B cell (primary cell): ENCODE data around the gene MRPL28. TPM values are rescaled to one million over a fixed set of nuclear protein-coding genes. Genes with fewer than 3 reads are reported as not detected.

Experiments used
- ATAC-seq: fragments of 200-7000 bp; cut with Tn5 transposase; one replicate; pipeline ENCODE4 v1.10.0; 2021; ENCODE audit warnings: low read depth, mild to moderate bottlenecking, moderate number of reproducible peaks, moderate library complexity
- CTCF ChIA-PET: fragments of 350-600 bp; sonication (Branson Sonifier 250); formaldehyde crosslinking; loops from one replicate; lab custom pipeline; 2021; ENCODE audit warnings: antibody characterized with exemption, inconsistent platforms; lab: Charles Lee
- POLR2A ChIA-PET: fragments of 350-600 bp; sonication (Branson Sonifier 250); formaldehyde crosslinking; loops from one replicate; lab custom pipeline; 2021; ENCODE audit warnings: antibody characterized with exemption; lab: Charles Lee
- DNase-seq: peaks from one replicate; pipeline ENCODE4 v3.0.0; 2013
- H2AFZ ChIP-seq: 2 replicates; pipeline ENCODE4 v1.6.1; 2012; ENCODE audit warnings: mild to moderate bottlenecking, low read depth, low read length; ENCODE audit not compliant: insufficient read depth, poor library complexity, severe bottlenecking
- H3K27ac ChIP-seq, 2 donors: 1 replicate in 1 of 2; 2 replicates in 1 of 2; pipeline ENCODE4 v1.5.1; 2012 to 2013; ENCODE audit warnings: low read length in 2 of 2, mild to moderate bottlenecking in 2 of 2, moderate library complexity in 1 of 2
- H3K27me3 ChIP-seq, 4 experiments: fragments of 200-600 bp in 1 of 4; sonication (generic) in 1 of 4; replicated peaks in 1 of 4; 1 replicate in 2 of 4; 2 replicates in 2 of 4; pipeline versions ENCODE4 v1.6.1 to v1.7.0; 2013 to 2016; ENCODE audit warnings: low read length in 3 of 4, mild to moderate bottlenecking in 2 of 4, mixed read lengths in 1 of 4, moderate library complexity in 1 of 4; ENCODE audit not compliant: insufficient read depth in 4 of 4, control insufficient read depth in 3 of 4; ENCODE audit errors: control extremely low read depth in 1 of 4
- H3K36me3 ChIP-seq, 2 experiments: replicated peaks in 1 of 2; 1 replicate in 1 of 2; 2 replicates in 1 of 2; pipeline versions ENCODE4 v1.6.1 to v1.7.1; 2013; ENCODE audit warnings: low read length in 1 of 2; ENCODE audit not compliant: insufficient read depth in 2 of 2, control insufficient read depth in 1 of 2; ENCODE audit errors: control extremely low read depth in 1 of 2, extremely low read depth in 1 of 2
- H3K4me1 ChIP-seq, 2 donors: fragments of 200-600 bp in 1 of 2; sonication (generic) in 1 of 2; 1 replicate in 1 of 2; 2 replicates in 1 of 2; pipeline versions ENCODE4 v1.5.1 to v1.6.1; 2013 to 2017; ENCODE audit warnings: low read length in 2 of 2; ENCODE audit not compliant: control insufficient read depth in 2 of 2, insufficient read depth in 2 of 2
- H3K4me2 ChIP-seq: replicated peaks from 2 replicates; pipeline ENCODE3; 2012; ENCODE audit warnings: mild to moderate bottlenecking, low read depth, low read length; ENCODE audit not compliant: poor library complexity, severe bottlenecking
- H3K4me3 ChIP-seq, 5 experiments: fragments of 200-600 bp in 1 of 5; sonication (generic) in 1 of 5; 1 replicate in 3 of 5; 2 replicates in 2 of 5; pipeline versions ENCODE4 v1.5.1 to v1.7.0; 2011 to 2016; ENCODE audit warnings: low read length in 4 of 5, mild to moderate bottlenecking in 4 of 5, low read depth in 2 of 5, control low read depth in 1 of 5, moderate library complexity in 1 of 5; ENCODE audit not compliant: insufficient read depth in 1 of 5; ENCODE audit errors: control extremely low read depth in 1 of 5, extremely low read depth in 1 of 5
- H3K79me2 ChIP-seq: fragments of 200-600 bp; sonication (generic); one replicate; pipeline ENCODE4 v1.6.0; 2016; ENCODE audit warnings: low read length; ENCODE audit not compliant: control insufficient read depth, insufficient read depth
- H3K9ac ChIP-seq: fragments of 200-600 bp; sonication (generic); 2 replicates; pipeline ENCODE4 v1.6.1; 2017; ENCODE audit warnings: mild to moderate bottlenecking, low read length, moderate library complexity
- H3K9me3 ChIP-seq, 3 donors: one replicate each; pipeline versions ENCODE4 v1.6.1 to v1.7.1; 2013; ENCODE audit warnings: low read length in 2 of 3; ENCODE audit not compliant: control insufficient read depth in 2 of 3, insufficient read depth in 1 of 3; ENCODE audit errors: control extremely low read depth in 1 of 3
- H4K20me1 ChIP-seq: 2 replicates; pipeline ENCODE4 v1.6.0; 2012; ENCODE audit warnings: mild to moderate bottlenecking, low read length; ENCODE audit not compliant: insufficient read depth, control insufficient read depth, poor library complexity, severe bottlenecking
- H3K27ac Mint-ChIP-seq: one replicate; pipeline ENCODE4 v1.8.0; 2021; ENCODE audit warnings: mixed read lengths
- H3K27me3 Mint-ChIP-seq: one replicate; pipeline ENCODE4 v1.8.0; 2021; ENCODE audit warnings: mixed read lengths
- H3K4me1 Mint-ChIP-seq: one replicate; pipeline ENCODE4 v1.8.0; 2021; ENCODE audit warnings: mixed read lengths
- H3K4me3 Mint-ChIP-seq: one replicate; pipeline ENCODE4 v1.8.0; 2021; ENCODE audit warnings: mixed read lengths
- H3K9me3 Mint-ChIP-seq: one replicate; pipeline ENCODE4 v1.8.0; 2022; ENCODE audit warnings: mixed read lengths; ENCODE audit not compliant: insufficient read depth
- EZH2 ChIP-seq: IDR thresholded peaks from 2 replicates; pipeline ENCODE4 v1.6.1; 2012; ENCODE audit warnings: borderline replicate concordance, low read depth, mild to moderate bottlenecking, moderate library complexity, low read length; ENCODE audit not compliant: insufficient read depth, poor library complexity, severe bottlenecking
- WGBS: methylation state at CpG from one replicate; pipeline ENCODE4 v1.1.5; 2013; ENCODE audit warnings: missing lambda C conversion rate; ENCODE audit not compliant: insufficient coverage; 5-methylcytosine and 5-hydroxymethylcytosine counted together
- intact Hi-C: fragments of 100-400 bp; cut with micrococcal nuclease; formaldehyde crosslinking; loops from one replicate; pipeline ENCODE4 v1.10.0; 2022
- polyA plus RNA-seq: library from polyadenylated mRNA; depleted of rRNA; stranded (reverse); fragments of >200 nt; gene quantifications from 2 replicates; pipeline ENCODE4 v1.2.3, GENCODE V29; 2012
- total RNA-seq, 2 donors: library from RNA; stranded (reverse); fragments of 120-200 nt in 1 of 2; gene quantifications; 1 replicate in 1 of 2; 2 replicates in 1 of 2; pipeline versions ENCODE4 v1.2.3 to v1.2.4, GENCODE V29; 2013 to 2022
- TF ChIP-seq, protein P1 (sequence below): fragments of 200-600 bp; IDR thresholded peaks from one replicate; pipeline ENCODE4 v1.8.0; 2022; ENCODE audit warnings: antibody characterized with exemption, mild to moderate bottlenecking

The MRPL28 gene
- total and polyA plus RNA-seq, 2 donors (not counting 1 experiment from before 2014, with no cell fraction given): 44.3 to 67.7 TPM

DNA sequence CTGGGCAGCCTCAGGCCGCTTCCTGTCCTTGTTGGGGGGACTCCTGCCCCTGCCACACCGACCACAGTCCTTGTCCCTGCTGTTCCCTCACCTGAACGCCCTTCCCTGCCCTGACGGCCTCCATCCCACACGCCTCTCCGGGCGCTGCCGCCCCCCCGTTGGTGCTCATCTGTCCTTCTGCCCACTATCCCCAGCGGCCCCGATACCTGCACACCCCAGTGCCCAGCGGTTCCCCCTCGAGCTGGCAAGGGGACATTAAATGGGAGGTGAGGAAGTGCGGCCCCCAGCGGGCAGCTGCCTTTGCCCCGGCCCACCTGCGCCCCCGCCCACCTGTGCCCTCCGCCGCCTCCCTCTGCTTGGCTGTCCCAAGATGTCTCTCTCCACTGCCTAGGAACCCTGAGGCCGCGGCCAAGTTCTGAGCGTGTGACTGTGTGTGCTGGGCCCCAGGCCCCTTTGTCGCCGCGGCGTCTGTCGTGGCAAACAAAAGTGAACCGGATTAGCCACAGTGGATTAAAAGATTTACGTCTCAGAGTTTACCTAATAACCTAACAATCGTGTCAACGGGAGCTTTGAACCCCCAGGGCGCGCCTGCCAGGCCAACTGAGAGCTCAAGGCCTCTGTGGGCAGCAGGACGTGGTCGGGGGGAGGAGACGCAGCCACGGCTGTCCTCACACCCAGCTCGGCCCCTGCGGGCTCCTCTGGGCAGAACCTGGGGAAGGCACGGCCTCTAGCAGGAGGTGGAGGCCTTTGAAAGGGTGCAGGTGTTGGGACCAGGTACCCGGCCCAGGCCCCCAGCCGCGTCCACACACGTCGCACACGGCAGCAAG, 10.3 kb downstream of the MRPL28 start:
- H3K9me3 Mint-ChIP-seq: no peaks in the 10 kb centered on the region
- POLR2A ChIA-PET: no interaction called here
- Histone ChIP-seq H3K4me3 (no peak overlapping the region), H3K9me3 (no peaks in the 10 kb centered on the region), H3K36me3 (no peaks in the 10 kb centered on the region), H3K27me3 (peaks cover 0 to 10% (median 0%) of the 10 kb centered on the region in 4 experiments), H3K4me2 (no peak overlapping the region), H4K20me1 (no peaks in the 10 kb centered on the region), H3K27ac (no peak overlapping the region), H2AFZ (no peak overlapping the region), H3K9ac (no peak overlapping the region), H3K4me1 (peaks cover 0 to 8% of the 10 kb centered on the region in 2 donors), H3K79me2 (no peaks in the 10 kb centered on the region)
- DNase-seq (no peak), ATAC-seq (no peak)
- WGBS: 91% methylated on average over 39 of the region's 47 CpGs
- CTCF ChIA-PET: interaction anchor here (3.6 kb wide), 1 partner anchor 254 kb away, joined by 63 read pairs; no protein-coding TSS in a partner anchor
- peaks cover 4% of the 10 kb centered on the region for H3K4me1 Mint-ChIP-seq
- intact Hi-C loops: no loop called here
- TF ChIP-seq EZH2: no peak
- TF ChIP-seq, protein P1, sequence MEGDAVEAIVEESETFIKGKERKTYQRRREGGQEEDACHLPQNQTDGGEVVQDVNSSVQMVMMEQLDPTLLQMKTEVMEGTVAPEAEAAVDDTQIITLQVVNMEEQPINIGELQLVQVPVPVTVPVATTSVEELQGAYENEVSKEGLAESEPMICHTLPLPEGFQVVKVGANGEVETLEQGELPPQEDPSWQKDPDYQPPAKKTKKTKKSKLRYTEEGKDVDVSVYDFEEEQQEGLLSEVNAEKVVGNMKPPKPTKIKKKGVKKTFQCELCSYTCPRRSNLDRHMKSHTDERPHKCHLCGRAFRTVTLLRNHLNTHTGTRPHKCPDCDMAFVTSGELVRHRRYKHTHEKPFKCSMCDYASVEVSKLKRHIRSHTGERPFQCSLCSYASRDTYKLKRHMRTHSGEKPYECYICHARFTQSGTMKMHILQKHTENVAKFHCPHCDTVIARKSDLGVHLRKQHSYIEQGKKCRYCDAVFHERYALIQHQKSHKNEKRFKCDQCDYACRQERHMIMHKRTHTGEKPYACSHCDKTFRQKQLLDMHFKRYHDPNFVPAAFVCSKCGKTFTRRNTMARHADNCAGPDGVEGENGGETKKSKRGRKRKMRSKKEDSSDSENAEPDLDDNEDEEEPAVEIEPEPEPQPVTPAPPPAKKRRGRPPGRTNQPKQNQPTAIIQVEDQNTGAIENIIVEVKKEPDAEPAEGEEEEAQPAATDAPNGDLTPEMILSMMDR: no peak
- H3K27ac Mint-ChIP-seq: no peak overlapping the region
- peaks cover 5% of the 10 kb centered on the region for H3K27me3 Mint-ChIP-seq
- H3K4me3 Mint-ChIP-seq: no peak overlapping the region
